ENCODE data around the gene SPAG9.
"Not testable (repeated sequence)": the region's sequence is repeated elsewhere in the genome, so short reads cannot be mapped to it uniquely, and the experiment has no call there.

SPAG9 gene

GRCh38 chr17:51128076-51128475 is 7.4 kb upstream of the SPAG9 start:
- H2BK15ac ChIP-seq (replicated peaks; ENCODE audit: low read depth), result no peak overlapping the region
- H3K23ac ChIP-seq (ENCODE audit: low read length), result no peak overlapping the region
- no peak overlapping the region for H2BK5ac ChIP-seq (ENCODE audit: low read length)
- no peaks in the 10 kb centered on the region for H3K79me2 ChIP-seq (ENCODE audit: control insufficient read depth, insufficient read depth, low read length)
- no peak overlapping the region for H3K4ac ChIP-seq (ENCODE audit: low read depth, low read length)
- no peaks in the 10 kb centered on the region for H3K36me3 ChIP-seq (ENCODE audit: control insufficient read depth, insufficient read depth, low read length)
- H3K9ac ChIP-seq (ENCODE audit: low read length), result no peak overlapping the region
- no peak overlapping the region for H3K27ac ChIP-seq (ENCODE audit: low read depth, low read length)
- WGBS (ENCODE audit: extremely low coverage, insufficient coverage, low lambda C conversion rate), result no CpG with 5 or more reads among the region's 3 CpGs
- no peak overlapping the region for H4K5ac ChIP-seq (ENCODE audit: low read length)
- H3K18ac ChIP-seq (ENCODE audit: low read length), result no peak overlapping the region
- no peak overlapping the region for H3K4me3 ChIP-seq (ENCODE audit: low read length)
- no peak overlapping the region for H3K4me2 ChIP-seq (ENCODE audit: low read length)
- H3K79me1 ChIP-seq (ENCODE audit: low read length), result no peaks in the 10 kb centered on the region
- peak; percentile 57 for DNase-seq
- no peak overlapping the region for H3K56ac ChIP-seq (ENCODE audit: low read length)
- H3K27me3 ChIP-seq (ENCODE audit: insufficient read depth, low read length, poor library complexity), result no peaks in the 10 kb centered on the region
- H4K8ac ChIP-seq (ENCODE audit: low read depth, low read length), result no peak overlapping the region
- H2AK5ac ChIP-seq (ENCODE audit: low read length), result no peak overlapping the region
- no peak overlapping the region for H2BK120ac ChIP-seq (ENCODE audit: low read depth, low read length)
- H3K4me1 ChIP-seq (ENCODE audit: control insufficient read depth, low read depth, low read length), result no peaks in the 10 kb centered on the region

- H3K4me2 ChIP-seq (ENCODE audit: low read length), result no peak overlapping the region
- H4K8ac ChIP-seq (ENCODE audit: low read depth, low read length), result no peak overlapping the region
- no peak overlapping the region for H3K56ac ChIP-seq (ENCODE audit: low read length)
- no peak overlapping the region for H3K4me3 ChIP-seq (ENCODE audit: low read length)
- H3K27me3 ChIP-seq (ENCODE audit: insufficient read depth, low read length, poor library complexity), result no peaks in the 10 kb centered on the region
- no peak overlapping the region for H2AK5ac ChIP-seq (ENCODE audit: low read length)
- no peaks in the 10 kb centered on the region for H3K36me3 ChIP-seq (ENCODE audit: control insufficient read depth, insufficient read depth, low read length)
- peaks cover 2% of the 10 kb centered on the region for H3K79me2 ChIP-seq (ENCODE audit: control insufficient read depth, insufficient read depth, low read length)
- no peak overlapping the region for H3K18ac ChIP-seq (ENCODE audit: low read length)
- peaks cover 3% of the 10 kb centered on the region for H3K79me1 ChIP-seq (ENCODE audit: low read length)
- no CpG with 5 or more reads among the region's 5 CpGs for WGBS (ENCODE audit: extremely low coverage, insufficient coverage, low lambda C conversion rate)
- no peak overlapping the region for H2BK5ac ChIP-seq (ENCODE audit: low read length)
- no peak overlapping the region for H3K27ac ChIP-seq (ENCODE audit: low read depth, low read length)
- no peak overlapping the region for H3K23ac ChIP-seq (ENCODE audit: low read length)
- H4K5ac ChIP-seq (ENCODE audit: low read length), result no peak overlapping the region
- no peak overlapping the region for H3K4ac ChIP-seq (ENCODE audit: low read depth, low read length)
- H3K4me1 ChIP-seq (ENCODE audit: control insufficient read depth, low read depth, low read length), result no peaks in the 10 kb centered on the region
- no peak for DNase-seq
- no peak overlapping the region for H3K9ac ChIP-seq (ENCODE audit: low read length)
- H2BK120ac ChIP-seq (ENCODE audit: low read depth, low read length), result no peak overlapping the region
- H2BK15ac ChIP-seq (replicated peaks; ENCODE audit: low read depth), result no peak overlapping the region
Measured at GRCh38 chr17:51124640-51125503, 4.2 kb upstream of the SPAG9 start.

GRCh38 chr17:51122473-51123115 is 1.9 kb upstream of the SPAG9 start:
- not testable (repeated sequence) for H3K23ac ChIP-seq (ENCODE audit: low read length); H2BK5ac ChIP-seq (ENCODE audit: low read length); H3K36me3 ChIP-seq (ENCODE audit: control insufficient read depth, insufficient read depth, low read length); H2BK120ac ChIP-seq (ENCODE audit: low read depth, low read length); H2AK5ac ChIP-seq (ENCODE audit: low read length); H3K27ac ChIP-seq (ENCODE audit: low read depth, low read length); H3K4me2 ChIP-seq (ENCODE audit: low read length); H3K4me3 ChIP-seq (ENCODE audit: low read length); DNase-seq; H3K56ac ChIP-seq (ENCODE audit: low read length); H3K9ac ChIP-seq (ENCODE audit: low read length); H3K4me1 ChIP-seq (ENCODE audit: control insufficient read depth, low read depth, low read length); H4K5ac ChIP-seq (ENCODE audit: low read length); H3K27me3 ChIP-seq (ENCODE audit: insufficient read depth, low read length, poor library complexity); H3K79me1 ChIP-seq (ENCODE audit: low read length); H3K4ac ChIP-seq (ENCODE audit: low read depth, low read length); H2BK15ac ChIP-seq (replicated peaks; ENCODE audit: low read depth); H3K18ac ChIP-seq (ENCODE audit: low read length); H4K8ac ChIP-seq (ENCODE audit: low read depth, low read length)
- WGBS (ENCODE audit: extremely low coverage, insufficient coverage, low lambda C conversion rate), result no CpG with 5 or more reads among the region's 10 CpGs
- peaks cover 16% of the 10 kb centered on the region for H3K79me2 ChIP-seq (ENCODE audit: control insufficient read depth, insufficient read depth, low read length)

GRCh38 chr17:51121620-51122472 is 1.2 kb upstream of the SPAG9 start:
- H3K4ac ChIP-seq (ENCODE audit: low read depth, low read length), result no peak overlapping the region
- no peaks in the 10 kb centered on the region for H3K36me3 ChIP-seq (ENCODE audit: control insufficient read depth, insufficient read depth, low read length)
- peak overlapping the region; percentile 45 for H3K4me3 ChIP-seq (ENCODE audit: low read length)
- no peaks in the 10 kb centered on the region for H3K27me3 ChIP-seq (ENCODE audit: insufficient read depth, low read length, poor library complexity)
- no CpG with 5 or more reads among the region's 23 CpGs for WGBS (ENCODE audit: extremely low coverage, insufficient coverage, low lambda C conversion rate)
- peaks cover 2% of the 10 kb centered on the region for H3K4me1 ChIP-seq (ENCODE audit: control insufficient read depth, low read depth, low read length)
- no peak overlapping the region for H2BK120ac ChIP-seq (ENCODE audit: low read depth, low read length)
- H2BK5ac ChIP-seq (ENCODE audit: low read length), result no peak overlapping the region
- no peak overlapping the region for H4K8ac ChIP-seq (ENCODE audit: low read depth, low read length)
- H3K9ac ChIP-seq (ENCODE audit: low read length), result peak overlapping the region; percentile 81
- H3K18ac ChIP-seq (ENCODE audit: low read length), result peak overlapping the region; percentile 22
- H4K5ac ChIP-seq (ENCODE audit: low read length), result no peak overlapping the region
- peak overlapping the region; percentile 42 for H3K27ac ChIP-seq (ENCODE audit: low read depth, low read length)
- peaks cover 16% of the 10 kb centered on the region for H3K79me2 ChIP-seq (ENCODE audit: control insufficient read depth, insufficient read depth, low read length)
- H3K79me1 ChIP-seq (ENCODE audit: low read length), result peaks cover 10% of the 10 kb centered on the region
- H3K4me2 ChIP-seq (ENCODE audit: low read length), result peak overlapping the region; percentile 98
- no peak overlapping the region for H2BK15ac ChIP-seq (replicated peaks; ENCODE audit: low read depth)
- peak overlapping the region; percentile 71 for H3K56ac ChIP-seq (ENCODE audit: low read length)
- DNase-seq, result peak; percentile 94
- no peak overlapping the region for H3K23ac ChIP-seq (ENCODE audit: low read length)
- H2AK5ac ChIP-seq (ENCODE audit: low read length), result no peak overlapping the region

- Histone ChIP-seq H3K27me3 (ENCODE audit: insufficient read depth, low read length, poor library complexity) (no peaks in the 10 kb centered on the region), H3K4me1 (ENCODE audit: control insufficient read depth, low read depth, low read length) (peaks cover 2% of the 10 kb centered on the region), H3K4ac (ENCODE audit: low read depth, low read length) (no peak overlapping the region), H3K4me3 (ENCODE audit: low read length) (peak overlapping the region; percentile 98), H3K9ac (ENCODE audit: low read length) (peak overlapping the region; percentile 96), H2BK120ac (ENCODE audit: low read depth, low read length) (no peak overlapping the region), H3K23ac (ENCODE audit: low read length) (peak overlapping the region; percentile 45), H3K36me3 (ENCODE audit: control insufficient read depth, insufficient read depth, low read length) (no peaks in the 10 kb centered on the region), H3K18ac (ENCODE audit: low read length) (peak overlapping the region; percentile 62), H3K56ac (ENCODE audit: low read length) (peak overlapping the region; percentile 98), H2AK5ac (ENCODE audit: low read length) (no peak overlapping the region), H4K5ac (ENCODE audit: low read length) (no peak overlapping the region), H4K8ac (ENCODE audit: low read depth, low read length) (no peak overlapping the region), H3K79me1 (ENCODE audit: low read length) (peaks cover 11% of the 10 kb centered on the region), H2BK15ac (replicated peaks; ENCODE audit: low read depth) (no peak overlapping the region), H3K27ac (ENCODE audit: low read depth, low read length) (peak overlapping the region; percentile 71), H2BK5ac (ENCODE audit: low read length) (no peak overlapping the region), H3K4me2 (ENCODE audit: low read length) (peak overlapping the region; percentile 56), H3K79me2 (ENCODE audit: control insufficient read depth, insufficient read depth, low read length) (peaks cover 24% of the 10 kb centered on the region)
- peak; percentile 71 for DNase-seq
- WGBS (ENCODE audit: extremely low coverage, insufficient coverage, low lambda C conversion rate), result no CpG with 5 or more reads among the region's 42 CpGs
Measured at GRCh38 chr17:51120357-51120738, 320 bp downstream of the SPAG9 start.
